Measurements from ENCODE around the gene RBBP7. TPM values are rescaled to one million over a fixed set of nuclear protein-coding genes. Genes with fewer than 3 reads are reported as not detected.
A peak's percentile ranks its signal among the peaks of the same experiment; 100 is the strongest.

Gene RBBP7
- total RNA-seq, 1 donor from 2014 or later: 57.9 TPM

DNA sequence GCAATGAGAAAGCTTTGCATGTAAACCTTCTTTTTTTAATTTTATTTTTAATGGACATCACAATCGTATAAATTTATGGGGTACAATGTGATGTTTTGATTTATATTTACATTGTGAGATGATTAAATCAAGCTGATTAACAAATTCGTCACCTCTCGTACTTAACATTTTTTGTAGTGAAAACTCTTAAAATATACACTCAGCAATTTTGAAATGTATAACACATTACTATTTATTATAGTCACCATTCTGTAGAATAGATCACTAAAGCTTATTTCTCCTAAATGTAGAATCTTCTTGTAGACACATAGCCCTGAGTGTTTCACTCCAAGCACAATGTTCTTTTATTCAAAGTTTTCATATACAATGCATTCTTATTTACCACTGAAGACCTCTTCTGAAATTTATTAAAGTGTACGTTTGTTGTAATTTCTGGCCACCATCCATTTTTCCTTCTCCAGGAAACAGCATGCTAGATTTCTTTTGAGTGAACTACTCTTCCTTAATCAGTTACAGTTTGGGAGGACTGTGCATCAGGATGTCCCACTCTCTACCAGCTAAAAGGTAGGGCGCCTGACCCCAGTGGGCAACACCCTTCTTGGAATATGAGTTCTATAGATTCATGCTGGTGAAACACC, 4.4 kb upstream of the RBBP7 start:
- DNase-seq (ENCODE audit: extremely low spot score in 2 of 2): no peak
- Histone ChIP-seq H3K27me3 (no peaks in the 10 kb centered on the region), H3K4me1 (peaks cover 11% of the 10 kb centered on the region), H3K36me3 (no peaks in the 10 kb centered on the region), H3K27ac (no peak overlapping the region), H3K4me3 (no peak overlapping the region), H3K9me3 (no peaks in the 10 kb centered on the region)
- TF ChIP-seq POLR2AphosphoS5 (IDR thresholded peaks at IDR 0.05; ENCODE audit: insufficient read depth in 1 of 2, low read depth in 1 of 2) (no peak), CTCF (IDR thresholded peaks at IDR 0.05) (no peak), POLR2A (IDR thresholded peaks at IDR 0.05) (no peak)
- intact Hi-C loops (cut with DNase I): loop anchor here (10.0 kb wide), 1 partner anchor 160 kb away; the partner anchor contains the start of genes CTPS2 and SYAP1

DNA sequence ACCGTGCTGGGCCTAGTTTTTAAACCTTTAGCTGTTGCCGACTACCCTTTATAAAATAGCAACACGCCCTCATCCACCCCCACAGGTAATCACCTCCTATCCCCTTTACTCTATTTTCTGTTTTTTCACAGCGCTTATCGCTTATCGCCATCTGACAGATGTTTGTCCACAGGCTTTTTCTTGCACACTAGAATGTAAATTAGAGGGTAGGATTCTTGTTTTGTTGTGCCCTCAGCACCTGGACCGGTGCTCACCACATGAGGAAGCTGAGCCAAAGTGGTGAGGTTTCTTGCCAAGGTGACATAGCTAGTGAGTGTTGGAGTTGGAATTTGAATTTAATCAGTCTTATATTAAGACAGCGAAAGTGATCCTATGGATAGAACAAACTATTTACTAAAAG, 2.9 kb upstream of the RBBP7 start:
- TF ChIP-seq POLR2A (IDR thresholded peaks at IDR 0.05): no peak
- no peak for TF ChIP-seq CTCF (IDR thresholded peaks at IDR 0.05)
- TF ChIP-seq POLR2AphosphoS5 (IDR thresholded peaks at IDR 0.05; ENCODE audit: insufficient read depth in 1 of 2, low read depth in 1 of 2): no peak
- H3K27ac ChIP-seq: no peak overlapping the region
- DNase-seq (ENCODE audit: extremely low spot score in 2 of 2): no peak
- peaks cover 22% of the 10 kb centered on the region for H3K4me1 ChIP-seq
- no peaks in the 10 kb centered on the region for H3K9me3 ChIP-seq
- no peaks in the 10 kb centered on the region for H3K36me3 ChIP-seq
- no peak overlapping the region for H3K4me3 ChIP-seq
- no peaks in the 10 kb centered on the region for H3K27me3 ChIP-seq
- intact Hi-C loops (cut with DNase I): loop anchor here (10.0 kb wide), 1 partner anchor 158 kb away; the partner anchor contains the start of genes CTPS2 and SYAP1

GRCh38 chrX:16870862-16871815, 977 bp upstream of the RBBP7 start:
- H3K36me3 ChIP-seq: no peaks in the 10 kb centered on the region
- H3K4me3 ChIP-seq: peak overlapping the region; percentile 48 to 50
- no peak for TF ChIP-seq POLR2AphosphoS5 (IDR thresholded peaks at IDR 0.05; ENCODE audit: insufficient read depth in 1 of 2, low read depth in 1 of 2)
- no peak for TF ChIP-seq CTCF (IDR thresholded peaks at IDR 0.05)
- no peak for TF ChIP-seq POLR2A (IDR thresholded peaks at IDR 0.05)
- no peaks in the 10 kb centered on the region for H3K27me3 ChIP-seq
- no peaks in the 10 kb centered on the region for H3K9me3 ChIP-seq
- intact Hi-C loops (cut with DNase I): loop anchor here (10.0 kb wide), 1 partner anchor 156 kb away; the partner anchor contains the start of genes CTPS2 and SYAP1
- peak overlapping the region; percentile 75 for H3K27ac ChIP-seq
- no peak for DNase-seq (ENCODE audit: extremely low spot score in 2 of 2)
- peaks cover 36% of the 10 kb centered on the region for H3K4me1 ChIP-seq

DNA sequence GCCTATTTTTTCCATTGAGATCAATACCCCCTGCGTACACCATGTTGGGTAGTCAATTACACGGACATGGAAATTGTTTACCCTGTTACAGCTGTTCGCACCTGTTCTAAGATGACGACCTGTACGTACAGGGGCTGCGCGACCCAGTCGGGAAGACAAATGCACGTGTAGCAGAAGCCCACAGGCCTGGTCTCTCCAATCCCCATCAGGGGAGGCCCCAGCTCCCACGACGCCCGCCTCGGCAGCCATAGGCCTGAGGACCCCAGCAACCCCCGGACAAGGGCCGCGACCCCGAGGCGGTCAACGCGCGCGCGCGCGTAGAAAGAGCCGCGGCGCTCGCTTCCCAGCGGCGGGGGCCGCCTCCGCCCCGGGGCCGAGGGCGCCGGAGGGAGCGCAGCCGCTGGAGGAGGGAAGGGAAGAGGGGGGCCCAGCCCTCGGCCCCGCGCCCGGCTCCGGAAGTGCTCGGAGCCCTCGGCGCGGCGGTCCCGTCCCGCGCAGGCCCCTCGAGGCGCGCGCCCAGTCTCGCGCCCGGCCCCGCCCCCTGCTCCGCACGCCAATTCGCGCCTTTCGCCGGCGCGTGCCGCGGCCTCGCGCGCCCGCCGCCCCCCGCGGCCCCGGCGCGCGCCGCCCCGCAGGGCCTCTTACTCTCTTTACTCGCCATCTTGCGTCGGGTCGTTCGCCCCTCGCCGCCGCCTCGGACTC, 618 bp downstream of the RBBP7 start:
- no peak for DNase-seq (ENCODE audit: extremely low spot score in 2 of 2)
- H3K4me3 ChIP-seq: peak overlapping the region; percentile 48 to 50
- no peaks in the 10 kb centered on the region for H3K9me3 ChIP-seq
- intact Hi-C loops (cut with DNase I): loop anchor here (10.0 kb wide), 1 partner anchor 155 kb away; the partner anchor contains the start of genes CTPS2 and SYAP1
- H3K4me1 ChIP-seq: peaks cover 36% of the 10 kb centered on the region
- no peaks in the 10 kb centered on the region for H3K27me3 ChIP-seq
- no peaks in the 10 kb centered on the region for H3K36me3 ChIP-seq
- TF ChIP-seq POLR2A (IDR thresholded peaks at IDR 0.05): no peak
- TF ChIP-seq CTCF (IDR thresholded peaks at IDR 0.05): no peak
- no peak for TF ChIP-seq POLR2AphosphoS5 (IDR thresholded peaks at IDR 0.05; ENCODE audit: insufficient read depth in 1 of 2, low read depth in 1 of 2)
- H3K27ac ChIP-seq: peak overlapping the region; percentile 79

Data from vagina (tissue), 2 donors.